Glutamatergic neuron (in vitro differentiated cells): ENCODE measurements around the gene ADAM8. TPM values are rescaled to one million over a fixed set of nuclear protein-coding genes. Genes with fewer than 3 reads are reported as not detected.

Experiments
- DNase-seq: peaks from one replicate; pipeline ENCODE4 v3.0.0; 2022
- H3K27ac Mint-ChIP-seq: one replicate; pipeline ENCODE4 v1.8.0; 2020; ENCODE audit warnings: mild to moderate bottlenecking, mixed read lengths, inconsistent platforms; ENCODE audit not compliant: unreplicated experiment
- H3K27me3 Mint-ChIP-seq: one replicate; pipeline ENCODE4 v1.8.0; 2020; ENCODE audit warnings: mild to moderate bottlenecking, moderate library complexity, mixed read lengths, inconsistent platforms; ENCODE audit not compliant: unreplicated experiment
- H3K36me3 Mint-ChIP-seq: one replicate; pipeline ENCODE4 v1.8.0; 2020; ENCODE audit warnings: mild to moderate bottlenecking, mixed read lengths, inconsistent platforms; ENCODE audit not compliant: unreplicated experiment
- H3K4me1 Mint-ChIP-seq: one replicate; pipeline ENCODE4 v1.8.0; 2020; ENCODE audit warnings: mild to moderate bottlenecking, low read depth, mixed read lengths, inconsistent platforms; ENCODE audit not compliant: unreplicated experiment
- H3K4me3 Mint-ChIP-seq: one replicate; pipeline ENCODE4 v1.8.0; 2020; ENCODE audit warnings: mild to moderate bottlenecking, mixed read lengths, inconsistent platforms; ENCODE audit not compliant: unreplicated experiment
- H3K9me3 Mint-ChIP-seq: one replicate; pipeline ENCODE4 v1.8.0; 2020; ENCODE audit warnings: mild to moderate bottlenecking, moderate library complexity, mixed read lengths, inconsistent platforms; ENCODE audit not compliant: unreplicated experiment
- total RNA-seq: library from RNA; stranded (reverse); fragmentation: NEBNext Ultra II Directional; extraction: Animal tissue kit (Norgen Biotek cat#: 25700); gene quantifications from one replicate; pipeline ENCODE4 v1.2.1, GENCODE V29; 2021; ENCODE audit not compliant: unreplicated experiment
- TF ChIP-seq, protein P1 (sequence below): fragments of 200-600 bp; sonication (generic); IDR thresholded peaks from one replicate; pipeline ENCODE4 v1.5.0; 2021; ENCODE audit not compliant: partially characterized antibody, unreplicated experiment

Gene ADAM8
- total RNA-seq, 1 donor from 2014 or later, result 5.4 TPM

GRCh38 chr10:133255323-133255722, 21.3 kb downstream of the ADAM8 start:
- H3K4me3 Mint-ChIP-seq, result no peak overlapping the region
- peaks cover 7% of the 10 kb centered on the region for H3K4me1 Mint-ChIP-seq
- TF ChIP-seq, protein P1, sequence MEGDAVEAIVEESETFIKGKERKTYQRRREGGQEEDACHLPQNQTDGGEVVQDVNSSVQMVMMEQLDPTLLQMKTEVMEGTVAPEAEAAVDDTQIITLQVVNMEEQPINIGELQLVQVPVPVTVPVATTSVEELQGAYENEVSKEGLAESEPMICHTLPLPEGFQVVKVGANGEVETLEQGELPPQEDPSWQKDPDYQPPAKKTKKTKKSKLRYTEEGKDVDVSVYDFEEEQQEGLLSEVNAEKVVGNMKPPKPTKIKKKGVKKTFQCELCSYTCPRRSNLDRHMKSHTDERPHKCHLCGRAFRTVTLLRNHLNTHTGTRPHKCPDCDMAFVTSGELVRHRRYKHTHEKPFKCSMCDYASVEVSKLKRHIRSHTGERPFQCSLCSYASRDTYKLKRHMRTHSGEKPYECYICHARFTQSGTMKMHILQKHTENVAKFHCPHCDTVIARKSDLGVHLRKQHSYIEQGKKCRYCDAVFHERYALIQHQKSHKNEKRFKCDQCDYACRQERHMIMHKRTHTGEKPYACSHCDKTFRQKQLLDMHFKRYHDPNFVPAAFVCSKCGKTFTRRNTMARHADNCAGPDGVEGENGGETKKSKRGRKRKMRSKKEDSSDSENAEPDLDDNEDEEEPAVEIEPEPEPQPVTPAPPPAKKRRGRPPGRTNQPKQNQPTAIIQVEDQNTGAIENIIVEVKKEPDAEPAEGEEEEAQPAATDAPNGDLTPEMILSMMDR, result no peak
- no peaks in the 10 kb centered on the region for H3K36me3 Mint-ChIP-seq
- H3K27ac Mint-ChIP-seq, result no peak overlapping the region
- peaks cover 6% of the 10 kb centered on the region for H3K27me3 Mint-ChIP-seq
- H3K9me3 Mint-ChIP-seq, result peaks cover 4% of the 10 kb centered on the region
- no peak for DNase-seq

- peaks cover 9% of the 10 kb centered on the region for H3K27me3 Mint-ChIP-seq
- H3K36me3 Mint-ChIP-seq, result no peaks in the 10 kb centered on the region
- peaks cover 4% of the 10 kb centered on the region for H3K9me3 Mint-ChIP-seq
- peaks cover 5% of the 10 kb centered on the region for H3K4me1 Mint-ChIP-seq
- TF ChIP-seq, protein P1, result no peak
- no peak overlapping the region for H3K4me3 Mint-ChIP-seq
- no peak for DNase-seq
- H3K27ac Mint-ChIP-seq, result peak overlapping the region; percentile 10
These were observed 22.1 kb downstream of the ADAM8 start for GRCh38 chr10:133254421-133255120.

DNA sequence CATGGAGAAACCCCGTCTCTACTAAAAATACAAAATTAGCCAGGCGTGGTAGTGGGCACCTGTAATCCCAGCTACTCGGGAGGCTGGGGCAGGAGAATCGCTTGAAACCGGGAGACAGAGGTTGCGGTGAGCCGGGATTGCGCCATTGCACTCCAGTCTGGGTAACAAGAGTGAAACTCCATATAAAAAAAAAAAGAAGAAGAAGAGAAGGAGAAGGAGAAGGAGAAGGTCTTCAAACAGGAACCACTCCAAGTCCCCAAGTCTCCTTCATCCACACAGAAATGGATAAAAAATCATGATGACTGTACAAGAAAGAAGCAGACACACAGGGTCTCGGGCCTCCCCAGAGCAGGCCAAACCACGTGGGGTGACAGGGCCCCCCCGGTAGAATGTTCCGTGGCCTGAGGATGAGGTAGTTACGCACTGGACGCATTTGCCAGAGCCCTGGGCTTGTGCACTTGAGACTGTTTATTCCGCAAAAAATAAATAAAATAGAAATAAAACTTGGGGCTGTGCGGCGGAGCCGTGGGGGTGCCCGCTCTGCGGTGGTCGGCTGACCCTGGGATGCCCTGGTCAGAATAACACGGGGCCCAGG, 23.2 kb downstream of the ADAM8 start:
- Mint-ChIP-seq H3K27me3 (peaks cover 7% of the 10 kb centered on the region), H3K4me1 (peaks cover 4% of the 10 kb centered on the region), H3K4me3 (no peak overlapping the region), H3K27ac (no peak overlapping the region), H3K9me3 (peaks cover 4% of the 10 kb centered on the region), H3K36me3 (no peaks in the 10 kb centered on the region)
- no peak for DNase-seq
- TF ChIP-seq, protein P1, result no peak

- Mint-ChIP-seq H3K36me3 (no peaks in the 10 kb centered on the region), H3K4me1 (peaks cover 4% of the 10 kb centered on the region), H3K9me3 (peaks cover 4% of the 10 kb centered on the region), H3K27me3 (peaks cover 7% of the 10 kb centered on the region), H3K27ac (no peak overlapping the region), H3K4me3 (no peak overlapping the region)
- TF ChIP-seq, protein P1, result no peak
- DNase-seq, result no peak
These were observed 24.5 kb downstream of the ADAM8 start for GRCh38 chr10:133252223-133252552.
